SW480 (cell line): ENCODE data around the gene WNK2.
"Not testable (repeated sequence)": the region's sequence is repeated elsewhere in the genome, so short reads cannot be mapped to it uniquely, and the experiment has no call there.

Source experiments
- DNase-seq: peaks from one replicate; pipeline ENCODE4 v3.0.0-alpha.2; 2016; ENCODE audit warnings: low spot score

The WNK2 gene

DNA sequence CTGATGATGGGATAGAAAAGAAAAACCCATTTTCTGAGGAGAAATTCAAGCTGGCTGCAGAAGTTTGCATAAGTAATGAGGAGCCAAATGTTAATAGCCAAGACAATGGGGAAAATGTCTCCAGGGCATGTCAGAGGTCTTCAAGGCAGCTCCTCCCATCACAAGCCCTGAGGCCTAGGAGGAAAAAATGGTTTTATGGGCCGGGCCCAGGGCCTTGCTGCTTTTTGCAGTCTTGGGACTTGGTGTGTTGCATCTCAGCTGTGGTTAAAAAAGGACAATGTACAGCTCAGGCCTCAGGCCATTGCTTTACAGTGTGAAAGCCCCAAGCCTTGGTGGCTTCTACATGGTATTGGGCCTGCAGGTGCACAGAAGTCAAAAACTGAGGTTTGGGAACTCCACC lies 154.3 kb downstream of the WNK2 start:
- DNase-seq: not testable (repeated sequence)

GRCh38 chr9:93340091-93340490 lies 156.2 kb downstream of the WNK2 start:
- no peak for DNase-seq

- DNase-seq: not testable (repeated sequence)
These were observed 157.9 kb downstream of the WNK2 start for GRCh38 chr9:93341820-93342219.

GRCh38 chr9:93342428-93342827 lies 158.5 kb downstream of the WNK2 start:
- not testable (repeated sequence) for DNase-seq

DNA sequence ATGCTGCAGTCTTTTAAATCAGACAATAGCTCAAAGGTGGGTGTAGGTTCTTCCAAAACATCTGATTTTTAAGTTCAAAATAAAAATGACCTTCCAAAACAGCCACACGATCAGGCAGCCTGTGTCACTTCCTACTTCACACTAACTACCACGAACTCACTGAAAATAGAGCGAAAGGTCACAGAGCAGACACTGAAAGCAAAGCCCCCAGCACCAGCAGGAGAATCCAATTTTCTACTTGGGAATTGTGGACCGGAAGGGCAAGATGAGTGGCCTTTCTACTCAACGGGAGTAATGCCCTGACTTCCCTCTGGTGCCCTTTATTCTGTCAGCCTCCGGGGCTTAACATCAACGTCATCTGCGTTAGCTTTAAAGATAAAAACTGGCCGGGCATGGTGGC lies 159.7 kb downstream of the WNK2 start:
- DNase-seq: no peak

GRCh38 chr9:93345643-93346230 lies 161.8 kb downstream of the WNK2 start:
- no peak for DNase-seq

DNA sequence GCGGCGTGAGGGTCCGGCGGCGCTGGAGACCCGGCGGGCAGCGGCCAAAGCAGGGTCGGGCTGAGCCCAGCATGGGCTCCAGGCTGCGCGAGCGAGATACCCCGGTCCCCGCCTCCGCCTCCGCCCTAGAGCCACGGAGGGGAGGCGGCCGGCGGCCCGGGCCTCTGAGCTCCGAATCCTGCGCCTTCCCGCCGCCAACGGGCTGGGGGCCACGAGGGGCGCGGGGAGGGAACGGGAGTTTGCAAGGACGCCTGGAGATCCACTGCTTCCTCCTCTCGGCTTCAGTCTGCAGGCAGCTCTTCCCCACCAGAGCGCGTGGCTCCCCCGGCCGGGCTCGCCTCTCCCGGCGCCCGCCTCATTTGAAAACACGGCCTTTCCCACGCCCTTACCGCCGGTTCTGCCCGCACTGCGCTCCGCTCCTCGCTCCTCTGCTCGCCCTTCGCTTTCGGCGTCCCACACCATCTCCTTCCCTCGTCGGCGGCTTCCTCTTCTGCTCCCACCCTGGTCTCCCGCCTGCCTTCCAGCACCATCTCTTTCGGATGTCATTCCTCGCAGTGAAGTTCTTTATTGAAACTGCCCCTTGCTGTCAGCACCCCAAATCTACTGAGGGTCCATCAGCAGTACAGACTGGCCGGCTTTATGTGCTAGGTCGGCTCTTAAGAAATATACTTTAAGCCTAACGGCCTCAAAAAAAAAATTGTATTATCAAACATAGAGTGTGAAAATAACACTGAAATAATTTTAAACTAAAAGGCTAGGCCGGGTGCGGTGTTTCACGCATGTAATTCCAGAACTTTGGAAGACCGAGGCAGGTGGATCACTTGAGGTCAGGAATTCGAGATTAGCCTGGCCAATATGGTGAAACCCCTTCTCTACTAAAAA lies 162.5 kb downstream of the WNK2 start:
- no peak for DNase-seq

DNA sequence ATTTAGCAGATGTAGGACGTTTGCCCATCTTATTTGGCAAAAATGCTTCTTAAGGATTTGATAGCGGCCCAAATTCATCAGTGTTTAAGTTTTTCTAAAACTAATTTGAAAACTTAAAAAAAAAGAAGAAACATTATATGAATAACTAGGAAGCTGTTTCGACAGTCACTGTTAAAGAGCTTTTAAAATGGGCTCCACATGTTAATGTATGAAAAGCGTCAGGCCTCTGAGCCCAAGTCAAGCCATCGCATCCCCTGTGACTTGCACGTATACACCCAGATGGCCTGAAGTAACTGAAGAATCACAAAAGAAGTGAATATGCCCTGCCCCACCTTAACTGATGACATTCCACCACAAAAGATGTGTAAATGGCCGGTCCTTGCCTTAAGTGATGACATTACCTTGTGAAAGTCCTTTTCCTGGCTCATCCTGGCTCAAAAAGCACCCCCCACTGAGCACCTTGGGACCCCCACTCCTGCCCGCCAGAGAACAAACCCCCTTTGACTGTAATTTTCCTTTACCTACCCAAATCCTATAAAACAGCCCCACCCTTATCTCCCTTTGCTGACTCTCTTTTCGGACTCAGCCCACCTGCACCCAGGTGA lies 163.5 kb downstream of the WNK2 start:
- DNase-seq: not testable (repeated sequence)

DNA sequence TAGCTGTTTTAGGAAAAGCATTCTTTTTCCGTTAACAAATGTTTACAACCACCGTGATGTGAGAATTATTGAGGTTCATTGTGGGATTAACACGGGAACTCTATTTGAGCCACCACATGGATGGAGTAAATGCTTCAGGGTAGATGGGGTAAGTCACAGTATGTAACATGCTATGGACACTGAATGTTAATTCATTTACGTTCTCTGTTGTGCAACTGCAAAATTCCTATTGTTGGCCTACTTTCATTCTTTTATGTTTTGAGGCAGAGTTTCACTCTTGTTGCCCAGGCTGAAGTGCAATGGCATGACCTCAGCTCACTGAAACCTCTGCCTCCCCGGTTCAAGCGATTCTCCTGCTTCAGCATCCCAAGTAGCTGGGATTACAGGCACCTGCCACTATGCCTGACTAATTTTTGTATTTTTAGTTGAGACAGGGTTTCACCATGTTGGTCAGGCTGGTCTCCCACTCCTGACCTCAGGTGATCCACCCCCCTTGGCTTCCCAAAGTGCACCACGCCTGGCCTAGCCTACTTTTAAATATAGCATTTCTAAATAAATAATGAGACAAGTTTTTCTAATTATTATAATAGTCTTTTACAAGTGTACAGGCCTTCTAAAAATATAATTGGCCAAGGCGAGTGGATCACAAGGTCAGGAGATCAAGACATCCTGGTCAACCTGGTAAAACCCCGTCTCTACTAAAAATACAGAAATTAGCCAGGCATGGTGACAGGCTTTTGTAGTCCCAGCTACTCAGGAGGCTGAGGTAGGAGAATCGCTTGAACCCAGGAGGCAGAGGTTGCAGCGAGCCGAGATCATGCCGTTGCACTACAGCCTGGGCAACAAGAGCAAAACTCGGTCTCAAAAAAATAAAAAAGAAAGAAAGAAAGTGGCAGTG lies 169.7 kb downstream of the WNK2 start:
- not testable (repeated sequence) for DNase-seq

DNA sequence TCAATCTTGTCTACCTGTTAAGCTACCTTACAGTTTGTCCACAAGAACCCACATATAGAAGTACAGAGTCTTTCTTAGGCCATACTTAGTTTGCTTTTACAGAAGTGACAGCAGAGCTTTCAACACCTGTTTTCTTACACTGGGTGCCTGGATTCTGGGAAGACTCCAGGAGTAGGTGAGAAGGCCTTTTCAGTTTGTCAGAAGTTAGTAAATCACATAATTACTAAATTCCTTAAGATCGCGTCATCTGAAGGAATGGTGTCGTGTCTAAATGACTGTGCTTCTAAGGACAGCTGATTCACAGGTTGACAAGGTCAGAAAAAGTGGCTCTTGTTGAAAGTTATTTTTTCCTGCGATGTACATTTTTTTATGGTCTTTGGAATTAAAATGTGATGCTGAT lies 170.5 kb downstream of the WNK2 start:
- no peak for DNase-seq

GRCh38 chr9:93355827-93356226 lies 171.9 kb downstream of the WNK2 start:
- DNase-seq: no peak

GRCh38 chr9:93357649-93358048 lies 173.7 kb downstream of the WNK2 start:
- DNase-seq: no peak

- DNase-seq: not testable (repeated sequence)
These were observed 176.0 kb downstream of the WNK2 start for GRCh38 chr9:93359907-93360306.

GRCh38 chr9:93361995-93362394 lies 178.1 kb downstream of the WNK2 start:
- DNase-seq: no peak

- no peak for DNase-seq
These were observed 180.9 kb downstream of the WNK2 start for GRCh38 chr9:93364734-93365426.

- DNase-seq: no peak
These were observed 181.6 kb downstream of the WNK2 start for GRCh38 chr9:93365427-93366118.

DNA sequence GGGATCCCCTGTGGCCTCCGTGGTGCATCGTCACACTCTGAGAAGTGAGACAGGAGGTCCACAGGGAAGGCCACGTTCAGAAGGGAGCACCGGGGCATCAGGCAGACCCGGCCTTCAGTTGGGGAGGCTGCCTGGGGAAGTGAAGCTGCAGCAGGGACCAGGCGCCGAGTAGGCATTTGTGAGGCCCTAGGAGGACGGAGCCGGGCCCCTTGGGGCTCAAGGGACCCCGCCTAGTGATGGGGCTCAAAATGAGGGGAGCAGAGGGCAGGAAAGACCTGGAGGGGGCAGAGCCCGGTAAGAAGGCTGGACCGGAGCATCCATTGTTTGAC lies 182.1 kb downstream of the WNK2 start:
- DNase-seq: no peak

GRCh38 chr9:93366486-93366885 lies 182.5 kb downstream of the WNK2 start:
- DNase-seq: not testable (repeated sequence)

- no peak for DNase-seq
These were observed 184.5 kb downstream of the WNK2 start for GRCh38 chr9:93368437-93368836.

- no peak for DNase-seq
These were observed 185.7 kb downstream of the WNK2 start for GRCh38 chr9:93369686-93370085.
